GM12892 (cell line): ENCODE measurements around the gene ZC3H8.
A peak's percentile ranks its signal among the peaks of the same experiment; 100 is the strongest.

Experiments
- POLR2A ChIP-seq: IDR thresholded peaks from 2 replicates; pipeline ENCODE4 v1.6.1; 2011; ENCODE audit warnings: low read depth, low read length, control low read depth
- POLR2AphosphoS5 ChIP-seq: IDR thresholded peaks from 2 replicates; pipeline ENCODE4 v1.6.1; 2011; ENCODE audit warnings: low read depth, low read length, control low read depth

DNA sequence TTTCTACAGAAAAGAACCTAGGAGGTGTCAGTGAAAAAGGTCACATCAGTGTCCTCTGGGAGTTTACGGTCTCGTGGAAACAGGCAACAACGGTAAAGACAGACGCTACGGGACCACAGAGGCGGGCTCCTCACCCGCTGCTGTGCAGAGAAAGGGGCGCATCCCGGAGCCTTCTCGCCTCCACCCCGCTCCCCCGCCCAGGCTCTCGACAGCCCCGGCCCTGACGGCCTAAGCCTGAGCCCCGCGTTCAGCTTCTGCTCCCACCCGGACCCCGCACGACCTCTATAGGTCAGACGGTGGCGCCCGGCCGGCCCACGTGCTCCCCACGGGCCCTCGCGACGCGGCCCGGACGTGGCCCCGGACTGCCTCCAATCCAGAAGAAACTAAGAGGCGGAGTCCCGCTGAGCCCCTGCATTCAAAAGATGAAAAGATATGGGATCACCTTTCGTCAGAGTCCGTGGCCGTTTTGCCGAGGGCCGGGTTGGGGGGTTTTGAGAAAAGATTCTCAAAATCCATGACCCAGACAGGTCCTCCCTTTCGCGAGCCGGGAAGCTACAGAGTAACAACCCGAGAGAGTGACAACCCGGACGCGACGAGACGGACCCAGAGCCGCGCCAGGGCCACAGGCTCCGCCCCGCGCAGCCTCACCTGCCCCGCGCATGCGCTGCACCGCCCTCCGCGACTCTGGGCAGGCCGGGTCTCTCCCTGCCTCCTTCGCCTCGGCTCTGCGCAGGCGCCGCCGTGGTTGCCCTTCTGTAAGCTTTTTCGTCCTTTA, at the start of gene ZC3H8:
- TF ChIP-seq POLR2AphosphoS5 (peak; percentile 87), POLR2A (peak; percentile 94)
